Stimulated activated CD4-positive, alpha-beta T cell treated with anti-CD3 and anti-CD28 coated beads, Interleukin-4, amount 100 ng/mL, for 48 hours (primary cell): ENCODE measurements around the gene MSL1.
A peak's percentile ranks its signal among the peaks of the same experiment; 100 is the strongest.

Experiments used
- DNase-seq, 2 donors: peaks; one replicate each; pipeline ENCODE4 v3.0.0-alpha.2; 2020; ENCODE audit warnings: low read depth in 2 of 2

The MSL1 gene

DNA sequence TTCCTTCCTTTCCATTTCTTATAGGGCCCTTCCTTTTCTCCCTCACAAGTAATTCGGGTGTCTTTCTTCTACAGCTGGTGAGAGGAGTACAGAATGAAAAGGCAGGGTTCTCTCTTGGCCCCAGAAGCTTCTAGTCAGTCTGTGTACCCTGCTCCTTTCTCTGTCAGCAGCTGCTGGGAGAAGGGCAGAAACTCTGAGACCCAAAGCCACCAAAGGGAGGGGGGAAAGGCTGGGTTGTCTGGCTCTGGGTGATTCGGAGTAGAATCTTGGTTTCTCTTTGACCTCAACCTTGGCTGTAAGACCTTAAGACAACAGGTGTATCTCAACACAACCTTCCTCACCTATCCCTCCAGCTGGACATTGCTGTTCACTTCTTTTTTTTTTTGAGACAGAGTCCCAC is 18.1 kb upstream of the MSL1 start:
- DNase-seq: no peak

DNA sequence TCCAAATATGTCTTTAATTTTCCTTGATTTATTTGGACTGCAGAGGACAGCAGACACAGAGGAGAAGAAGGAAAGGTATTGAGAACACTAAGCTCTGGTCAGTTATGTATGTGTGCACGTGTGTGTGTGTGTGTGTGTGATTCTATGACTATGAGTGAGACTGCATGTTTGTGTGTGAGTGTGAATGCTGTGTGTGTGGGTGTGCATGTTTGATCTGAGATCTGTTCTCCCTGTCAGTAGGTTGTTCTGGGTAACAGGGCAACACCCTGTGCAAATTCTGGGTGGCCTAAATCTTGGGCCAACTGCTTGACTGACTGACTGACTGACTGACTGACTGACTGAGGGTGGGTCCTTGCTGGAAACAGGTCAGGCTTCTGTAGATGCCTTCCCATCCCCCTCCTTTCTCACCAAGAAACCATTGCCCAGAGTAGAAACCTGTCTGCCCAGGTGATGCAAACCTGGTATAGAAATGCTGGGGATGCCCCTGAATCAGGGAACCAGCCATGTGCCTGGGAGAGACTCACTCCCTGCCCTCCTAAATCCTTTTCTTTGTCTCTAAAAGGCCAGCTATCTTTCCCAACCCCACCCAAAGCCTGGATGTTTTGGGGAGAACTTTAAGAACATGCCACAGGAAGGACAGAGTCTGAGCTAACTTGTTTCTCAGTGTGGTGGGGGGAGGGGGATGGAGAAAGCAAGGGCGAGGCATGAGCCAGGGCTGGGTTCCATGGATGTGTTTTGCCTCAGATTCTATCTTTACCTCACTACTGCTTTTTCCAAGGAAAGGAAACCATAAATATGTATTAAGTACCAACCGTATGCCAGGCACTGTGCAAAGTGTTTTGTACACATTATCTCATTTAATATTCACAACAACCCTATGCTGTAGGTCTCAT is 16.9 kb upstream of the MSL1 start:
- DNase-seq: no peak

DNA sequence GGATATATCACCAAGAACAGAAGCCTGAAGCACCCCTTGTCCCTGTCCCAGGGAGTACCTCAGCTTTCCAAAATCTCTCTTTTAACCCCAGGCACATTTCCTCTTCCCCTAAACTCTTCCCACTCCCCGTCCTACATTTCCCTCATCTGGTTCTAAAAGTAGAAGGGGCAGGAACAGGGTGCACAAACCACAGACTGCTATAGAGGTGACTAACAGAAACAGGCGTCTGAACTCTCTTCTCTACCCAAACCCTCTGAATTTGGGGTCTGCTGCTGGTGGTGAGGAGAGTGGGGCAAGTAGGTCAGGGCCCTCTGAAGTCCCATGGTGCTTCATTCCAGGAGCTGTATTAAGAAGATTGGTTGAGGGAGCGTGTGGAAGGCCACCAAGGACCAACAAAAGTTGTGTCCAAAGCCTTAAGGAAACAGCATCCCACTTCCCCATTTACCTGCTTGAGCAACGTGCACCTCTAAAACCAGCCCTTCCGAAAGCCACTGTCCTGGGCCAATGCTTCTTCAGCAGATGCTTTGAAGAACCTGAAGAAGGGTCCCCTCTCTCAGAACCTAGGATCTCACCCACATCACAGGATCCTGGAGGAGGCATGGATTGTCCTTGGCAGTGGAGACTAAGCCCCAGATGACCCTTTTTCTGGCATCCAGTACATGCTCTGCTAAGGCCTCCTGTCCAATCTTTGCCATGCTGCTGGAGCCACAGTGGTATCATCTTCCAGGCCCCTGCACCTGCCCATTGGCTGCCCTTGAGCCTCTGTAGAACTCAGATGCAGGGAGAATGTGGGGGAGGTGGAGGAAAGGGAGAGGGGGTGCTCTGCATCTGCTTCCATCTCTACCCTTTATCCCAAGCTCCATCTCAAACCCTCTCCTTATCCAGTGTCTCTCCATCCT is 15.7 kb upstream of the MSL1 start:
- DNase-seq: no peak

- no peak for DNase-seq
Observed at GRCh38 chr17:40106760-40107521, 14.8 kb upstream of the MSL1 start.

GRCh38 chr17:40107522-40108174 is 14.1 kb upstream of the MSL1 start:
- DNase-seq: no peak

GRCh38 chr17:40108970-40109824 is 12.6 kb upstream of the MSL1 start:
- DNase-seq: no peak

GRCh38 chr17:40110026-40110845 is 11.5 kb upstream of the MSL1 start:
- no peak for DNase-seq

DNA sequence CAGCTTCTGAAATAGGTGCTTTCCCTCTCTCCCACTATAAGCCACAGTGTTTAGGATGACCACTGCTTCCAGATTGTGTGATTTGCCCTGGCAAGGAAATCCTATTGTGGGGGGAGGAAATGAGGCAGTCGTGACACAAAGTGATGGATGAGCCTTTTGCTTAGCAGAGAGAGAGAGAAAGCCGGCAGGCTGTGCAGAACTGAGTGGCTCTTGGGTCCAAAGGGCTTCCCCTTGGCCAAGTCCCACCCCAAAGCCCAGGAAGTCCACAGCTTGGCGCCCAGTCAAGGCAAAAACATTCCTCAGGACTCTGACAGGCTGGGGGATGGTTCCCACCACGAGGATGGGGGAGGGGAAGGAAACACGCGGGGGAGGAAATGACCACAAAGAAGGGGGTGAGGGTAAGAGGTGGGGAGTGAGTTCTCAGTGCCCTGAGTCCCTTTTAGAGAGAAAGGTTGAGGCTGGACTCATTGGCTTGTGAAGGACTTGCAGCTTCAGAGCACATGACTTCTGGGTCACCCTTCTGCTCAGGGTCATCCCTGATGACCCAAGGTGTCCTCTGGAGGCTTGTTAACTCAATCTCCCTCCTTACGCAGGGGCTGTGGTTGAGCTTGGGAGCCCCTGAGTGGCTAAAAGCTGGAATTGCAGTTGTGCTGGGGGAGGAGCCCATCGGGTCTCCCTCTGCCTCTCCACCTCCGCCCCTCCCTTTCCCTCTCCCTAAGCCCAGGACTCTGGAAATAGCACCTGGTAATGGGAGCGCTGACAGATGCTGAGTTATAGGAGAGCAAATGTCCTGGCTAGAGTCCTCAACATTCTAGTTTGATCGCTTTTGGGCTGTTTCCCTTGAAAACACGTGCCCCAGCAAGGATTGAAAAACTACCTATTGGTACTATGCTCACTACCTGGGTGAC is 10.3 kb upstream of the MSL1 start:
- no peak for DNase-seq

DNA sequence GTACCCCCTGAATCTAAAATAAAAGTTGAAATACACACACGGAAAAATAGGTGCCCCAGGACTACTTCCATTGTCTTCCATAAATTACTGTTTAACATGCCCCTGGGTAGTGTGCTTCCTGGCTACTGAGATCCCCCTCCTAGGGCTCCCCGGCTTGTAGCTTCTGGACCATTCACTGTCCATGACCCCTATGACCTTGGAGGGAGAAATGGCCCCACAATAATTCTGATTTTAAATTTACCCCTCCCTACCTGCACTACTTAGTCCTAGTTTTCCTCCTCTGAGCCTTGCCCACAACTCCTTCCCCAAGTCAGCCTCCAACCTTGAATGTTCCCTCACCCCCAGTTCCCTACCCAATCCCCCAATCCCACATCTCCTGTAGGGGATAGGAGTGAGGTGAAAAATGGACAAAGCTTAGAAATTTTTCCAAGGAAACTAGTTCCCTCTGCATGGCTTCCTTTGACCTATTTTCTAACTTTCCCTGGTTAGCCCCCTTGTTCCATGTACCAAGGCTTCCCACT is 9.5 kb upstream of the MSL1 start:
- no peak for DNase-seq

GRCh38 chr17:40112718-40113109 is 9.1 kb upstream of the MSL1 start:
- DNase-seq: no peak

DNA sequence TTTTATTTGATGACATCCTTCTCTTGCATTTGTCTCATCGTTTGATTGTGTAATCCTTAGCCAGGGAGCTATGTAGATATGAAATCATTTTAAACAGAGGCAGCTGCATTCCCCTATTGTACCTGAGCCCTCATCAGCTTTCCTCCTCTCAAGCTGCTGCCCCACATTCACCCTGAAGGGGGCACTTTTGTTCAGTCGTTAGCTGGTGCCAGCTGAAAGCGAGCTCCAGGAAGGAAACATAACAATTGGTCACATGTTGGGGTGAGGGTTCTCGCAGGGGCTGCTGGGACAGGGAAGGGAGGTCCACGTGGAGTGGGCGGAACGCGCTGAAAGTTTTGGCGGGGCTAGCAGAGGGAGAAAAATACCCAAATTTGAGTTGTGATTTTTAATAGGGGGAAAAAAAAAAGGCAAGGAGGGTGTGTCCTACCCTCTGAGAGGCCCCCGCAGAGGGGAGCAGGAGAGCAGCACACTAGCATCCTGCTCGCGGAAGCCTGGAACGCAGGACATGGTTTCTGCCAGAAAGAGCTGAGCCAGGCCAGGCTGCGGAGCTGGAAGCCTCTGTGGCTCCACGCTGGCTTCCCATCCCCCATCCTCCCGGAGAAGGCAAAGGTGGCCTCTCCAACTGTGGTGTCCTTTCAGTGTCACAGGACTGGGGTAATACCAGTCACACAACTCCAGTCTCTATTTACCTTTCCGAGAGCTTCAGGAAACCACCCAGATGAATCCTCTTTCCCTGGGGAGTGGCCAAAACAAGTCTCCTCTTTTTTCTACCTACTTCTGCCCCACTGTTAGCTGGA is 8.5 kb upstream of the MSL1 start:
- peak; percentile 88 to 90 for DNase-seq

DNA sequence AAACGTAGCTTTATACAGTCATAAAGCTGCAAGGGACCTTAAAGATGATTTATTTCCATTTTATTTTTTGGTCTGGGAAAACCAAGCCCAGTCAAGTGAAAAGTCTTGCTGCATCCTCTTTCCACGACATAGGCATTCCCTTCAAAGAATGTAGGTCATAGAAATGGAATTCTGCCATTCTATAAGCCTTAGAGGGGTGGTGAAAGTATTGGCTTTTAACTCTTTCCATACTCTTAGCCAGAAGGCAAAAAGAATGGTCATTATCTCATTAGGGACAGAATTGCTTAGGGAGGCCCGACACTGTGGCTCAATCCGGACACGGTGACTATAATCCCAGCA is 7.9 kb upstream of the MSL1 start:
- DNase-seq: no peak

DNA sequence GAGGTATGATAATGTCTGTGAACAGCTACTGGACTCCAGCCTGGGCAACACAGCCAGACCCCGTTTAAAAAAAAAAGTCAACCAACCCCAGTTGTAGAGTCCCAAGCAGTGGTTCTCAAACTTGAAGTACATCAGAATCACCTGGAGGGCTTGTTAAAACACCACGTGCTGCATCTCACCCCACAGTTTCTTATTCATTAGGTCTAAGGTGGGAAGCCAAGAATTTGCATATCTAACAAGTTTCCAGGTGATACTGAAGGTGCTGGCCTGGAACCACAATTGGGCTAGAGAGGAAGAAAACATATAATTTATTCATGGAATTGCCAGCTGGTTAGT is 6.7 kb upstream of the MSL1 start:
- DNase-seq: no peak

DNA sequence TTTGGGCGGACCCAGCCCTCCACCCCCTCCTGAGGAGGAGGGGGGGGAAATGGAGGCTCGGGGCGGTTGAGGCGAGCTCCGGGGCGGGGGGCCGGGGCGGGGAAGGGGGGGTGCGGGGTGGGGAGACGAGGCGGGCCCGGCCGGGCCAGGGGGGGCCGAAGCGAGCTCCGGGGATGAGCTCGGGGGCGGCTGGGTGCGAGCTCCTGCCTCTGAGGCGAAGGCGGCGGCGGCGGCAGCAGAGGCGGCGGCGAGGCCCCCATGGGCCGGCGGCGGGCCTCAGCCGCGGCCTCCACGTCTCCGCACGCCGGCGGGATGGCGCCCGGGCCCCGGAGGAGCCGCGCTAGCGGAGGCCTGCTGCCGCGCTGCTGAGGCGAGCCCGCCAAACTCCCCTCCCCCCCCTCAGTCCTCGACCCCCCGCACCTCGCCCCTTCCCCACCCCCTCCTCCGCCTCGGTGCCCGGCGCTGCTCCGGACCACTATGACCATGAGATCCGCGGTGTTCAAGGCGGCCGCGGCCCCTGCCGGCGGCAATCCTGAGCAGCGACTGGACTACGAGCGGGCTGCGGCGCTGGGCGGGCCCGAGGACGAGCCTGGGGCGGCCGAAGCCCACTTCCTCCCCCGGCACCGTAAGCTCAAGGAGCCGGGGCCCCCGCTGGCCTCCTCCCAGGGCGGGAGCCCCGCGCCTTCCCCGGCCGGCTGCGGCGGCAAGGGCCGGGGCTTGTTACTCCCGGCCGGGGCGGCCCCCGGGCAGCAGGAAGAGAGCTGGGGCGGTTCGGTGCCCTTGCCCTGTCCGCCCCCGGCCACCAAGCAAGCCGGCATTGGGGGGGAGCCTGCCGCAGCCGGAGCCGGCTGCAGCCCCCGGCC is 596 bp downstream of the MSL1 start:
- no peak for DNase-seq

DNA sequence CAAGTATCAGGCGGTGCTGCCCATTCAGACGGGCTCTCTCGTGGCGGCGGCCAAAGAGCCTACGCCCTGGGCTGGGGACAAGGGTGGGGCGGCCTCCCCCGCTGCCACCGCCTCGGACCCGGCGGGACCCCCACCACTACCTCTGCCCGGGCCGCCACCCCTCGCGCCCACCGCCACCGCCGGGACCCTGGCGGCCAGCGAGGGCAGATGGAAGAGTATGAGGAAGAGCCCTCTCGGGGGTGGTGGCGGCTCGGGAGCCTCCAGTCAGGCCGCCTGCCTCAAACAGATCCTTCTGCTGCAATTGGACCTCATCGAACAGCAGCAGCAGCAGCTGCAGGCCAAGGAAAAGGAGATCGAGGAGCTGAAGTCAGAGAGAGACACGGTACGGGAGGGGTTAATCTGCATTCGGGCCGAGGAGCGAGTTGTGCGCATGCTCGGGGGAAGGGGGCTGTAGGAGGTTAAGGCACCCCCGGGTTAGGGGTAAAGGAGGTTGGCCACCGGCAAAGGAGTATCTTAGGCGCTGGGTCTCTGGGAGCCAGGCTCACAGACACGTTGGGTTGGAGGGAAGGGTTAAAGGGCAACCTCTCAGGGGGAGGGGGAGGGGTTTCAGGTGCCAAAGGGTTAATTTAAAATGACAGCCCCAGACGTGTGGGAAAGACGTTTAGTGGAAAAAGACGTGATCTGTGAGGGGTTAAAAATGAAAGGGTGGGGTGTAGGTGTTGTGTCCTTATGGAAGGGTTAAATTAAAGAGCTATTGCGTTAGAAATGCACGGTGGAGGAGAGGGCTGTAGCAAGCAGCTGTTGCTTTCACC is 1.4 kb downstream of the MSL1 start:
- DNase-seq: no peak

GRCh38 chr17:40123811-40124114 is 2.0 kb downstream of the MSL1 start:
- no peak for DNase-seq
